Kidney (tissue), 14 donors: Measurements from ENCODE around the gene PTPRM. TPM values are rescaled to one million over a fixed set of nuclear protein-coding genes. Genes with fewer than 3 reads are reported as not detected.

Source experiments
- DNase-seq, 5 donors: peaks; one replicate each; pipeline ENCODE4 v3.0.0-alpha.2; 2013 to 2020
- FAIRE-seq: peaks from 2 replicates; lab custom pipeline; 2012; peaks lifted over from hg19 to GRCh38; lab: Jason Lieb, UNC
- H3K27ac ChIP-seq, 2 donors: one replicate each; pipeline ENCODE4 v1.7.0; 2013; ENCODE audit warnings: low read depth in 2 of 2, low read length in 2 of 2, inconsistent platforms in 1 of 2
- H3K27me3 ChIP-seq: one replicate; pipeline ENCODE4 v1.7.1; 2013; ENCODE audit warnings: low read length, inconsistent platforms; ENCODE audit not compliant: control insufficient read depth, insufficient read depth
- H3K36me3 ChIP-seq, 3 donors: one replicate each; pipeline versions ENCODE4 v1.7.0 to v1.7.1; 2013; ENCODE audit warnings: low read length in 3 of 3, control low read depth in 1 of 3, inconsistent platforms in 1 of 3; ENCODE audit not compliant: insufficient read depth in 3 of 3, control insufficient read depth in 2 of 3
- H3K4me1 ChIP-seq, 3 donors: one replicate each; pipeline versions ENCODE4 v1.7.0 to v1.7.1; 2013; ENCODE audit warnings: low read length in 3 of 3, inconsistent platforms in 1 of 3, low read depth in 1 of 3; ENCODE audit not compliant: control insufficient read depth in 2 of 3, insufficient read depth in 2 of 3
- H3K4me3 ChIP-seq, 3 donors: one replicate each; pipeline versions ENCODE4 v1.7.0 to v1.8.1; 2013; ENCODE audit warnings: low read length in 3 of 3, control low read depth in 1 of 3, inconsistent platforms in 1 of 3
- H3K9ac ChIP-seq, 3 donors: one replicate each; pipeline versions ENCODE4 v1.7.0 to v1.7.1; 2013; ENCODE audit warnings: low read length in 3 of 3, control low read depth in 1 of 3, inconsistent platforms in 1 of 3
- H3K9me3 ChIP-seq, 3 donors: one replicate each; pipeline versions ENCODE4 v1.7.0 to v1.7.1; 2013; ENCODE audit warnings: low read length in 3 of 3, control low read depth in 1 of 3, inconsistent platforms in 1 of 3; ENCODE audit not compliant: control insufficient read depth in 2 of 3, insufficient read depth in 1 of 3
- CTCF ChIP-seq: IDR thresholded peaks from 3 replicates; pipeline ENCODE4 v1.5.1; 2012; ENCODE audit warnings: mild to moderate bottlenecking, moderate library complexity, borderline replicate concordance; ENCODE audit not compliant: insufficient read depth; ENCODE audit errors: extremely low read depth
- intact Hi-C: fragments of 100-400 bp; cut with DNase I; formaldehyde crosslinking; loops from one replicate; pipeline ENCODE4 v1.11.1; 2022
- polyA plus RNA-seq: library from polyadenylated mRNA; stranded (reverse); fragments of 350-450 nt; fragmentation: Illumina TruSeq; extraction: RNeasy Lipid Tissue Mini Kit (QIAGEN cat#74804); gene quantifications from one replicate; pipeline ENCODE4 v1.2.3, GENCODE V29; 2014; ENCODE audit warnings: low read depth, low replicate concordance; ENCODE audit not compliant: insufficient read depth
- total RNA-seq: library from RNA; stranded (reverse); fragmentation: NEBNext Ultra II Directional; extraction: Animal tissue kit (Norgen Biotek cat#: 25700); gene quantifications from one replicate; pipeline ENCODE4 v1.2.1, GENCODE V29; 2021
- donor health status: control.
- donor health status: control.
- donor health status: control.
- donor health status: control.
- donor health status: control.
- donor health status: DM: yes; HTN: yes; CAD: no.
- donor health status: Normal renal cell carcinoma (clear cell type).

The PTPRM gene
- total and polyA plus RNA-seq, 2 donors from 2014 or later, result 52.4 to 98.9 TPM

- Histone ChIP-seq H3K27me3 (no peaks in the 10 kb centered on the region), H3K9ac (no peak overlapping the region), H3K4me3 (no peak overlapping the region), H3K9me3 (no peaks in the 10 kb centered on the region), H3K36me3 (no peaks in the 10 kb centered on the region), H3K27ac (no peak overlapping the region), H3K4me1 (peaks cover 0 to 3% (median 0%) of the 10 kb centered on the region in 3 donors)
- no peak for TF ChIP-seq CTCF
- no peak for DNase-seq
- intact Hi-C loops, result no loop called here
- FAIRE-seq, result no peak
Observed at GRCh38 chr18:7647500-7647899, 80.4 kb downstream of the PTPRM start.

- Histone ChIP-seq H3K4me3 (no peak overlapping the region), H3K27me3 (no peaks in the 10 kb centered on the region), H3K27ac (no peak overlapping the region), H3K36me3 (no peaks in the 10 kb centered on the region), H3K9ac (no peak overlapping the region), H3K4me1 (peaks cover 0 to 6% (median 0%) of the 10 kb centered on the region in 3 donors), H3K9me3 (no peaks in the 10 kb centered on the region)
- TF ChIP-seq CTCF, result no peak
- DNase-seq (no peak), FAIRE-seq (no peak)
- intact Hi-C loops, result no loop called here
Observed at GRCh38 chr18:7657050-7657449, 89.9 kb downstream of the PTPRM start.

GRCh38 chr18:7657937-7658336 is 90.8 kb downstream of the PTPRM start:
- TF ChIP-seq CTCF, result no peak
- Histone ChIP-seq H3K4me1 (peaks cover 0 to 6% (median 0%) of the 10 kb centered on the region in 3 donors), H3K36me3 (no peaks in the 10 kb centered on the region), H3K4me3 (no peak overlapping the region), H3K27ac (no peak overlapping the region), H3K9ac (no peak overlapping the region), H3K9me3 (no peaks in the 10 kb centered on the region), H3K27me3 (no peaks in the 10 kb centered on the region)
- DNase-seq (no peak), FAIRE-seq (no peak)
- intact Hi-C loops, result no loop called here

- TF ChIP-seq CTCF, result no peak
- no peak for FAIRE-seq
Observed at GRCh38 chr18:7658701-7659100, 91.6 kb downstream of the PTPRM start.

More at GRCh38 chr18:7658701-7659100, 91.6 kb downstream of the PTPRM start:
- Histone ChIP-seq H3K27ac (no peak overlapping the region), H3K9ac (no peak overlapping the region), H3K36me3 (no peaks in the 10 kb centered on the region), H3K9me3 (no peaks in the 10 kb centered on the region), H3K27me3 (no peaks in the 10 kb centered on the region), H3K4me1 (peaks cover 0 to 6% (median 0%) of the 10 kb centered on the region in 3 donors), H3K4me3 (no peak overlapping the region)
- intact Hi-C loops, result no loop called here
- DNase-seq, result no peak
